HG03342 (cell line): ENCODE data around the gene ANOS1.
"Not testable (repeated sequence)": the region's sequence is repeated elsewhere in the genome, so short reads cannot be mapped to it uniquely, and the experiment has no call there.

ENCODE experiments used
- ATAC-seq: cut with Tn5 transposase; IDR thresholded peaks from one replicate; pipeline ENCODE4 v1.9.1; 2021; ENCODE audit warnings: mild to moderate bottlenecking, moderate library complexity; ENCODE audit not compliant: unreplicated experiment

ANOS1 gene

DNA sequence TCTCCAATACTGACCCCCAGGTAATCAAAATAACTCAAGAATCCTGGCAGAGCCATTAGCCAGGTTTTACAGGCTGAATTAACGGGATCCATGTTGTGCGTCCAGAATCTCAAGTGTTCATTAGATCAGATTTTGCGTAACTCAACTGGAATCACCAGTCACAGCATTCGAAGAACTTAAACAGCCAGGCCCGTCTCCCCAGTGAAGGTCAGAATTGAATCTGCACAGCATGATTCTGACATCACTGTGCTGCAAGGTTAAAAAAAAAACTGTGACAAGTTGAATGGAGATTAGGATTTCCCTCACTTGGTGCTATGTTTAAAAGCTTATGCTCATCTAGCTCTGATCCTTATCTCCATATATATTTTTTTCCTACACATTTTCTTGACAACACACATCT is 96.1 kb downstream of the ANOS1 start:
- ATAC-seq = no peak

DNA sequence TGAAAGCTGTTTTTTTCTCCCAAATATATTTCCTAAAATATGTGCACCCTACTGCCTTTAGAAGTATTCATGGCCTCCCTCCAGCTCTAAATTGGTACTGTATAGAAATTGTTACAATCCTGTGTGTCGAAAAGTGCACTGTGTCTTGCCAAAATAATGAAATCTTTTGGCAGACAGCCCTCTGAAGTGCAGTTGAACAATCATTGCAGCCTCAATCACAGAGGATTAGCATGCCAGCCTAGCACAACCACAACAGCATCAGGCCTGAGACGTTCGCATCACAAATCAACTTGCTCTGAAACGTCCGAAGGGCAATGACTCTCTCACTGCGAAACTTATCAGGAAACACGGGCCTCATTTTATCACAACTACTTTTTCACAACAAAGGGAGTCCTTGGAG is 99.0 kb downstream of the ANOS1 start:
- no peak for ATAC-seq

- no peak for ATAC-seq
Measured at GRCh38 chrX:8629871-8630270, 102.1 kb downstream of the ANOS1 start.

DNA sequence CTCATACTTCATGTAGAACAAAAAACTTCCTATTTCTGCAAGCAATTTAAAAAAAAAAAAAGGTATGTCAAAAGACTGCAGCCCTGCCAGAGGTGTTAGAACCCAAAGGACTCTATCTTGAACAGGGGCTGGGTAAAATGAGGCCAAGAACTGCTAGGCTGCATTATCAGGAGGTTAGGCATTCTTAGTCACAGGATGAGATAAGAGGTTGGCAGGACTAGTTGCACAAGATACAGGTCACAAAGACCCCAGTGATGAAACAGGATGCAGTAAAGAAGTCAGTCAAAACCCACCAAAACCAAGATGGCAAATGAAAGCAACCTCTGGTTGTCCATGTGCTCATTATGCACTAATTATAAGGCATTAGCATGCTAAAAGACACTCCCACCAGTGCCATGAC is 104.1 kb downstream of the ANOS1 start:
- ATAC-seq = no peak

GRCh38 chrX:8607326-8607725 is 124.6 kb downstream of the ANOS1 start:
- no peak for ATAC-seq

- no peak for ATAC-seq
Measured at GRCh38 chrX:8604131-8604530, 127.8 kb downstream of the ANOS1 start.

GRCh38 chrX:8591501-8591900 is 140.4 kb downstream of the ANOS1 start:
- no peak for ATAC-seq

DNA sequence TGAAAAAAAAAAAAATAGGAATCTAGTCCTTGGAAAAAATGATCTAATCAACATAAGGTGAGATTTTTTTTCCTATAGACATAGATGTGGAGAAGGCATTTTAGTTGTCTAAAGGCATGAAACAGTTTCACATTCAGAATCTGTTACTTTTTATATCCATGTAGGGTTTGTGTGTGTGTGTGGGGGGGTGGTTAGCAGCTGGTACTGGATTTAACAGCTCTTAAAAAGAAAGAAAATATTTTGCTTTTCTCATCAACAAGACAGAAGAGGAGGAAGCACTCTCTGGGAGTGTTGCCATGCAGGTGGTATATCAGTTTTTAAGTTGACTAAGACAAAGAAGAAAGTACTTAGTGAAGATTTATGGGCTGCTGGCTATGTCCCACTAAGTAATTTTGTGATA is 145.0 kb downstream of the ANOS1 start:
- no peak for ATAC-seq

DNA sequence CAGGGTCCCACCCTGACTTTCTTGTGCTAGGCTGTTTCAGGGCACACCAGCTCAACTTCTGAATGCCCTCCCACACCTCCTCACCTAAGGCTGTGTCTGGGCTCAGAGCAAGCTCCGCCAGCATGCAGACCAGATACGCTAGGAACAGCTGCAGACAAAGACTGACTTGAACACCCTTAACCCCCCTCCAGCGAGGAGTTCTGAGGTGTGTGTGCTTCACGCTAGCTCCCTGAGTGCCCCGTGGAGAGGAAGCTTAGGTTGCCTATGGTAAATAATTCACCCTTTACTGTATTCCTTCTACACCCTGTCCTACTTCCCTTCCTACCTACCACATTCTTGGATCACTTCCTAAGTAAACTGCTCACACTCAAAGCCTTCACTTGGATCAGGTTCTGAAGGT is 152.3 kb downstream of the ANOS1 start:
- ATAC-seq = no peak

DNA sequence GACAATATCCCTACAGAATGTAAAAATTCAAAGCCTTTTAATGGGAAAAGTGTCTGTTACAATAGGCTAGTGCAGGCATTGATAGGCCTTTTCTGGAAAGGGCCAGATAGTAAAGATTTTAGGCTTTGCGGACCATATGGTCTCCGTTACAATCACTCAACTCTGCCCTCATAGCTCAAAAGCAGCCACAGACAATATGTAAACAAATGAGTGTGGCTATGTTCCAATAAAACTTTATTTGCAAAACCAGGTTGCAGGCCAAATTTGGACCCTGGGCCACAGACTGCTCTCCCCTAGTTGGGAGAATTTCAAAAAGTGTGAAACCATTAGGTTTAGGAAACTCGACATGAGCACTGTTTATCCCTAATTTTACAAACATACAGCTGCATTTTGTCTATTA is 155.1 kb downstream of the ANOS1 start:
- ATAC-seq = no peak

DNA sequence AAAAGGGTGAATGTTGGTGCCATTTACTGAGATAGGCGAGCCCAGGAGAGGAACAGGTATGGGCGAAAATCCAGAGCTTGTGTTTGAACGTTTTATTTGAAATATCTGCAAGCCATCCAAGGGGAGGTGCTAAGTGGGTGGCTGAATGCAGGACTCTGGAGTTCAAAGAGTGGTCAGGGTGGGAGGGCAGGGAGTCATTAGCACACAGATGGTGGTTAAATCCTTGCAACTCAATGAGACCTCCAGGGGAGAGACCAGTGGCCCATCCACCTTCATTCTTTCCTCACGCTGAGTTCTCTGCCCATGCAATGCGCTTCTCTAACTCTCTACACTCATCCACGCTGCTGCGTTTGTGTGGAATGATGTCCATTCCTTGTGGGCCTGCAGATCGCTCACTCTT is 166.2 kb downstream of the ANOS1 start:
- ATAC-seq = no peak

DNA sequence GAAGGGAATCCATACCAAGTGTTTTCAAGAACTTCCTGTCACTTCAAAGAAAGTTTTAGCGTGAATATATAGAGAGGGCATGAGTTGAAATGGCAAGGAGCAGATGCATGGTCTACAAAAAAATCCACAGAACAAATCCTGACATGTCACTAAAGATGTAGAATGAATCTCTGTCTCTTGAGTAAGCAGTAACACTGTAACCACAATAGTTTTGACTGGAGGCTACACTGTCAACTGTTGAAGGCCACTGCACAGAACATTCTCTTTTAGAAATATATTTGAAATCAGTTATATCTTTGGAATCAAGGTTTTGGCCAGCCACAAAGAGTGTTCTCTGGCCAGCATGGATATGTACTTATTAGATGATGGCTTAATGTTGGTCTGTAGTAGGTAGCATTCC is 183.5 kb downstream of the ANOS1 start:
- ATAC-seq = no peak

- no peak for ATAC-seq
Measured at GRCh38 chrX:8546715-8547114, 185.2 kb downstream of the ANOS1 start.

DNA sequence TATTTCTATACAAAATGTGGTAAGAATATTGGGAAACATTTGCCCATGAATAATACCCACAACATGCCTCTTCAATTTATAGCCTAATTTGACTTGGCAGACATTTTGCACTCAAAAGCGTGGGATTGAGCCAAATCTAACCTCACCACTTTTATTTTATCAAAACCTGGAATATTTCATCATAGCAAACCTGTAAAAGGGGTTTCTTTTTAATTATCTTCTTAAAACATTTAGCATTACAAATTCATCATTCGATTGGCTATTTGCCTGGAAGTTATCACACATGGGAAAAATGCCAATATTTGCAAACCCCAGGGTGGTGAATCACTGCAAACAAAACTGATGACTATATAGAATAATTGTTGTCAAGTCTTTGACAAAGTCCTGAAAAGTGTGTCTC is 211.1 kb downstream of the ANOS1 start:
- no peak for ATAC-seq

GRCh38 chrX:8520178-8520577 is 211.8 kb downstream of the ANOS1 start:
- ATAC-seq = no peak

DNA sequence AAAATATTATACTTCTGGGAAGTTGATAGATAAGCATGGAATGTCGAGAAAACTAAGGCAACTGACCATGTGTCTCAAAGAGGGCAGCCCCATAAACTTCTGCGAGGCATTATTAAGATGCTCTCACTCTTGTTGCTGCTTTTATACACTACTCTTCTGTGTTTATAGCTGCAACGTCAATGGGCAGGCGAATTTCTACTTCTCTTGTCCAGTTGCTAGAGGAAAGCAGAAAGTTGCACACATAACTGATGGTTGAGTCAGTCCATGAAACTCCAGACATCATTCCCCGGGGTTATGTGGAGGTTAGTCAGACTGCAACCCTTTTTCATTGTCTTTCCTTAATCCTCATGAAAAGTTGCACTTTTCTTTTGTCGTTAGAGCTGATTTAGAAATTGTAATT is 227.5 kb downstream of the ANOS1 start:
- no peak for ATAC-seq

DNA sequence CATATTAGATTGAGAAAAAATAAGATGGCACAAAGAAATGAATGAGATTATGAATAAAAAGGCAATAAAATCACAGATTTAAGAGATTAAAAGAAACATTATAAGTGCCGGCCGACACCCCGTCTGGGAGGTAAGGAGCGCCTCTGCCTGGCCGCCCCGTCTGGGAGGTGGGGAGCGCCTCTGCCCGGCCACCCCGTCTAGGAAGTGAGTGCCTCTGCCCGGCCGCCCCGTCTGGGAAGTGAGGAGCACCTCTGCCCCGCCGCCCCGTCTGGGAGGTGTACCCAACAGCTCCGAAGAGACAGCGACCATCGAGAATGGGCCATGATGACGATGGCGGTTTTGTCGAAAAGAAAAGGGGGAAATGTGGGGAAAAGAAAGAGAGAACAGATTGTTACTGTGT is 229.8 kb downstream of the ANOS1 start:
- not testable (repeated sequence) for ATAC-seq

GRCh38 chrX:8500203-8500602 is 231.7 kb downstream of the ANOS1 start:
- ATAC-seq = no peak

- not testable (repeated sequence) for ATAC-seq
Measured at GRCh38 chrX:8495036-8495435, 236.9 kb downstream of the ANOS1 start.

DNA sequence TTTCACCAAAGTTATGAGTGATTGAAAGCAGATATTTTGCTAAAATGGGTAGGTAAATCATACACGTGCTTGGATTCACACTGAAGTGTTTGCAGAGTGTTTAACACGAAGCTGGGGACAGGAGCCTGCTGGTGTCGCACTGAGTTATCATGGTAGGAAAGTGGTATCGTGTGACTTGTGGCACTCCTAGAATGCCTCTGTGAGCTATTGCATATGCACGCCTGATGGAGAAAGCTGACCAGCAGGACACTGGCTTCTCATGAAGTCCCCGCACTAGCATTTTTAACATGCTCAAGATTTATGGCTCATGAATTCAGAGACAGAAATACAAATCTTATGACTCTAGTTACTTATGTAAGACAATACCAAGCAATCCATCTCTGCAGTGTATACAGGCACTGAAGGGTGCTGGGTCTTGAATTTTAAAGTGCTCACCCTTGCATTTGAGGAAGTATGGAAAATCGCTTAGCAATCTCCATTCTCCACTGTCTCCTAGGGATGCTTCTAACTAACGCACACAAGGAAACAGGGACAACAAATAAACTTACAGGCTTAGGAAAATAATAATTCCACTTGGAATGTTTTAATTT is 247.5 kb downstream of the ANOS1 start:
- no peak for ATAC-seq
